ENCODE data around the gene PTPRG. TPM values are rescaled to one million over a fixed set of nuclear protein-coding genes. Genes with fewer than 3 reads are reported as not detected.

Gene PTPRG
- total and polyA plus RNA-seq, 8 donors: 50.9 to 88.4 (median 54.4) TPM

GRCh38 chr3:61832375-61833229, 271.2 kb downstream of the PTPRG start:
- TF ChIP-seq CTCF (IDR thresholded peaks at IDR 0.05): no peak
- peaks cover 8 to 10% of the 10 kb centered on the region in 2 donors for H3K4me1 ChIP-seq
- no peaks in the 10 kb centered on the region for H3K27me3 ChIP-seq
- no peak overlapping the region for H3K4me3 ChIP-seq
- DNase-seq (no peak), ATAC-seq (no peak)
- no peaks in the 10 kb centered on the region for H3K36me3 ChIP-seq
- no peak overlapping the region for H3K27ac ChIP-seq
- intact Hi-C loops (cut with DNase I): no loop called here
- H3K9me3 ChIP-seq: no peaks in the 10 kb centered on the region

- H3K27ac ChIP-seq: no peak overlapping the region
Measured at GRCh38 chr3:61839256-61839655, 277.9 kb downstream of the PTPRG start.

GRCh38 chr3:61841111-61841845, 279.9 kb downstream of the PTPRG start:
- H3K36me3 ChIP-seq: no peaks in the 10 kb centered on the region
- no peak for TF ChIP-seq CTCF (IDR thresholded peaks at IDR 0.05)
- H3K27me3 ChIP-seq: no peaks in the 10 kb centered on the region
- no peaks in the 10 kb centered on the region for H3K9me3 ChIP-seq
- H3K4me1 ChIP-seq: peaks cover 13 to 15% of the 10 kb centered on the region in 2 donors
- H3K4me3 ChIP-seq: no peak overlapping the region
- intact Hi-C loops (cut with DNase I): no loop called here
- peak in 1 of 4 donors; percentile 34 for DNase-seq
- peak; percentile 55 for ATAC-seq
- H3K27ac ChIP-seq: peak overlapping the region in 1 of 2 donors; percentile 30

More at GRCh38 chr3:61839256-61839655, 277.9 kb downstream of the PTPRG start:
- Histone ChIP-seq H3K36me3 (no peaks in the 10 kb centered on the region), H3K4me3 (no peak overlapping the region), H3K27me3 (no peaks in the 10 kb centered on the region), H3K4me1 (peaks cover 13 to 15% of the 10 kb centered on the region in 2 donors), H3K9me3 (no peaks in the 10 kb centered on the region)
- ATAC-seq (no peak), DNase-seq (no peak)
- no peak for TF ChIP-seq CTCF (IDR thresholded peaks at IDR 0.05)
- intact Hi-C loops (cut with DNase I): no loop called here

- Histone ChIP-seq H3K9me3 (no peaks in the 10 kb centered on the region), H3K27me3 (no peaks in the 10 kb centered on the region), H3K4me1 (peaks cover 15 to 18% of the 10 kb centered on the region in 2 donors), H3K27ac (no peak overlapping the region), H3K36me3 (no peaks in the 10 kb centered on the region), H3K4me3 (no peak overlapping the region)
- intact Hi-C loops (cut with DNase I): no loop called here
- TF ChIP-seq CTCF (IDR thresholded peaks at IDR 0.05): no peak
- no peak for DNase-seq
- no peak for ATAC-seq
Measured at GRCh38 chr3:61841988-61842387, 280.6 kb downstream of the PTPRG start.

GRCh38 chr3:61844346-61844745, 283.0 kb downstream of the PTPRG start:
- intact Hi-C loops (cut with DNase I): no loop called here
- no peak for ATAC-seq
- H3K4me1 ChIP-seq: peaks cover 29 to 39% of the 10 kb centered on the region in 2 donors

More at GRCh38 chr3:61844346-61844745, 283.0 kb downstream of the PTPRG start:
- H3K4me3 ChIP-seq: no peak overlapping the region
- H3K27me3 ChIP-seq: no peaks in the 10 kb centered on the region
- no peaks in the 10 kb centered on the region for H3K36me3 ChIP-seq
- DNase-seq: no peak
- no peaks in the 10 kb centered on the region for H3K9me3 ChIP-seq
- no peak for TF ChIP-seq CTCF (IDR thresholded peaks at IDR 0.05)
- H3K27ac ChIP-seq: no peak overlapping the region

All from left lung (tissue), 10 donors.